ENCODE measurements around the gene PLEKHA6.

PLEKHA6 gene

DNA sequence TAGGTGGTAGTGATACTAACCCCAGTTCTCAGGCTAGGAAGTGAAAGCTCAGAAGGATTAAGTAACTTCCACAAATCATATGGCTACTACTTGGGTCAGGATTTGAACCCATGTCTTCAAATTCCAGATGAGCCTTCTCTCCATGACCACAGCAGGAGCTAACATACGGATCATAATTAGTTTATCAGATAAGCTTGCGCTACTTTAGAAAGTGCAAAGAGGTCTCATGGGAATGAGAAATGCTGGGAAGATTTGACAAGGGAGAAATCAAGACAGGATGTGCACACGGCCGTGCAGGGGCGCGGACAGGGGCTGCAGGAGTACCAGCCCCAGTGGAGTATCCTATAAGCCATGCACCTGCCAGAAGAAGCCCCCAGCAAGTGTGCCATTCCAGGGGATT is 5.2 kb downstream of the PLEKHA6 start:
- no peak overlapping the region for H3K4me3 ChIP-seq (ENCODE audit: low read length)
- no peak for TF ChIP-seq ZNF274 (IDR thresholded peaks at IDR 0.05; ENCODE audit: low read depth, low read length)

DNA sequence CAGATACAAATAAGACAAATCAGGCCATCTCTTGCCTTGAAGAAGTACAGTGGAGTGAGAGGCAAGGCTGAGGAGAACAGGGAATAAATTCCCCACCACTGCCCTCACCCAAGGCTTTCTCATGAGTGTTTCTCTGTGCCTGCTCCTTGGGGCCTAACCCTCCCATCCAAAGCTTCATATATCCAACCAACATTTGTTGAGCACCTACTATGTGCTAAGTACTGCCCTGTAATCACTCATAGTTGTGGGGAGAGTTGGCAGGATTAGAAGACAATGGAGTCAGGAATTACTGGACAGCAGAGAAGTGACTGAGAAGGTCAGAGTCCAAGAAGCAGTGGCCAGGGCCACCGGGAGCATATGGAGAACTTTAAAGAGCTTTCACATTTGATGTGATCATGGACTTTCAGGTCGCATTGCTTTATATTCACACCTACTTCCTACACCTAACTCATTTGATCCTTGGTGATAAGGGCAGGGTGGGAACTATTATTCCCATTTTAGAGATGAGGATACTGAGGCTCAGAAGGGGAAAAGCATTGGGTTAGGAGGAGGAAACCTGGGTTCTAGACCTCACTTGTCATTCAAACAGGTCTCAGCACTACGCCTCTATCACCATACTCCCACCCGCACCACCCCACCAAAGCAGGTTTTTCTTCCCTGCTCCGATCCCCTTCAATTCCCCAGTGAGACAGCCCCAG is 6.4 kb downstream of the PLEKHA6 start:
- no peak overlapping the region for H3K4me3 ChIP-seq (ENCODE audit: low read length)
- no peak for TF ChIP-seq ZNF274 (IDR thresholded peaks at IDR 0.05; ENCODE audit: low read depth, low read length)

DNA sequence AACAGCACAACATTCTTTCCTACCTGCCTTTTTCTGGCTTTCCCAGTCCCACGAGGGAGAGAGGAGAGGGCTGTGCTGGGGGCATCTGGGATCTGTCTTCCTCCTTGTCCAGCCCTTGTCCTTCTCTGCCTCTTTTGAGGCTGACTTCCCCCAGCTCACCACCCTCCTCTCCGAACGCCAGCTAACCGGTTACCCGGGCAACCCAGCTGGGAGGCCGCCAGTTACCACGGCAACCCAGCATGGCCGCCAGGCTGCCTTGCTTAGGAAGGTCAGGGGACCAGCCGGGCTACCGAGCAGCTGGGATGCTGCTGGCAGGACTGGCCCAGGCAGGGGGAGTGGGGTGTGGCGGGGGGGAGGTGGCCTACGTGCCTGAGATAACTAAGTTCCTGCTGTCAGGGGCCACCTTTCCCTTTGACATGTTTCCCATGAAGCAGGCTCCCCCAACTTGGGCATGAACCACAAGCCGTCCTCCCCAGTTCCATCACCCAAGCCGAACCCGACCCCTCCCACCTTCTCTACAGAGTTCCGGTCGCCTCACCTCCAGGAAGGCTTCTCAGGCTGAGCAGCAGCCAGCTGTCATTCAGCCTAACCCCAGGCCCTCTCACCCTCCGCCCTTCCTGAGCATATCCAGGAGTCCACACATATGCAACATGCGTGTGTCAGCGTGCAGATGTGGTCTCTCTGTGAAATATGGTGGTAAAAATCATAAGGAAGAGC is 8.7 kb downstream of the PLEKHA6 start:
- no peak for TF ChIP-seq ZNF274 (IDR thresholded peaks at IDR 0.05; ENCODE audit: low read depth, low read length)
- no peak overlapping the region for H3K4me3 ChIP-seq (ENCODE audit: low read length)

DNA sequence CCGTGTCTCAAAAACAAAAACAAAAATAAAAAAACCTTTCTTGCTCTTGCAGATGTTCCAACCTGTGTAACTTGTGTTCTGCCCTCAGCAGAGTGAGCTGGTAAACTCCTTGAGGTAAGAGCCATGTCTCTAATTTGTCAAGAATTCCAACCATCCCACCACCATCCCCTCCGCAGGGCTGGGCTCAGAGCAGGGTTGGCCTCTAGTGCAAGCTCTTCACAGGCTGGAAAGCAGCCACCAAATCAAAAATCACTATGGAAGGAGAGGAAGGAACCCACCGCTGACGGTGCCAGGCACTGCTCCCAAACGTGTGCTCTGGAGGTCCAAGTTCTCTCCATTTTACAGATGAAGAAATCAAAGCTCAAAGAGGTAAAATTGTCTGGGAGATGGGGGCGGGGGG is 9.4 kb downstream of the PLEKHA6 start:
- H3K4me3 ChIP-seq (ENCODE audit: low read length), result no peak overlapping the region

DNA sequence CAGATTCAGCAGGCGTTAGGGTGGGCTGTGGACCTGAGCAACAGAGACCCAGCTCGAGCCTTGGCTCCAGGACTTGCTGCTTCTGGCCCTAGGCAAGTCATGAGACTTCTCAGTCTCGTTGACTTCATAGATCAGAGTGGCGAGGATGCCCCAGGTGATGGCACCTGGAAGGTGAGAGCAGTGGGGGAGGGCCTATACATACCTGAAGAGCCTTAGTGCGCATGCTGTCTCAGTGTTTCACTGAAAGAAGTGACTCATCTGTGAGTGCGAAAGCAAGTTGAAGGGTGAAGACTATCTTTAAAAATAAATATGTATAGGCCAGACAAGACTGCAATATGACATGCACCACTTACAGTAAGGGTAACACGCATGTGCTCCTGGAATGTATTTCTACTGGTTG is 10.1 kb downstream of the PLEKHA6 start:
- H3K4me3 ChIP-seq (ENCODE audit: low read length), result no peak overlapping the region
- no peak for TF ChIP-seq ZNF274 (IDR thresholded peaks at IDR 0.05; ENCODE audit: low read depth, low read length)

More for the DNA sequence above, 9.4 kb downstream of the PLEKHA6 start:
- no peak for TF ChIP-seq ZNF274 (IDR thresholded peaks at IDR 0.05; ENCODE audit: low read depth, low read length)

DNA sequence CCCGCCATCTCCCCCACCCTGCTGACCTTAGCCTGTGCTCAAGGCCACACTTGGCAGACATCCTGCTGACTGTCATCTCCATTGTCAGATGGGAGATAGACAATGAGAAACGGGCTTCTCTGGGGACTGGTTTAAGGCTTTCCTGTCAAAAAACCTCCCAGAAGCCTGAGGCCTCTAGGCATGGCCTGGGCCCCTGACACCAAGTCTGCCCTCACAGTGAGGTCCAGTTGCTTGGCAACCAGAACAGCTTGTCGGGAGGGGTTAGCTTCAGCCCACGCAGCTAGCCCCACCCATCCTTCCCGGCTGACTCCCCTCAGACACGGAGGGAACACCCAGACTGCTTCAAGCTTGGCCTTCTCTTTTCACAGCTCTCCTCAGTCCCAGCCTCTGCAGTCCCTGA is 11.0 kb downstream of the PLEKHA6 start:
- H3K4me3 ChIP-seq (ENCODE audit: low read length), result no peak overlapping the region

DNA sequence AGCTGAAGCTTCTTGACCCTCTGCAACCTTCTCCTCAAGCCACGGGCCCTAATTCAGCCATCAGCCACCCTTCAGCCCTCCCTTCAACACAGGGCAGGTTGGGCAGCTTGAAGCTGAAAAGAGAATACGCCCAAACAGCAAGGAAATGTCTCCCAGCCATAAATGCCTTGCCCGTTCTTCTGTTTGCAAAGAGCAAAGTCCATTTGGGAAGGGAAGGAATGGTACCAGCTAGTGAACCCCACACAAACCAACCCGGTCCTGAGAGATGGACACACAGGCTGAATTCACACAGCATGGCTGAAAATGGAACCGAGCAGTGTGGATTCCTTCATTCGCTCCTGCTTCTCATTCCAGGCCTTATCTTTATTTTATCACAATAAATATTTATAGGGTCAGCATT is 11.5 kb downstream of the PLEKHA6 start:
- no peak for TF ChIP-seq ZNF274 (IDR thresholded peaks at IDR 0.05; ENCODE audit: low read depth, low read length)
- H3K4me3 ChIP-seq (ENCODE audit: low read length), result no peak overlapping the region

More for the DNA sequence above, 11.0 kb downstream of the PLEKHA6 start:
- TF ChIP-seq ZNF274 (IDR thresholded peaks at IDR 0.05; ENCODE audit: low read depth, low read length), result no peak

DNA sequence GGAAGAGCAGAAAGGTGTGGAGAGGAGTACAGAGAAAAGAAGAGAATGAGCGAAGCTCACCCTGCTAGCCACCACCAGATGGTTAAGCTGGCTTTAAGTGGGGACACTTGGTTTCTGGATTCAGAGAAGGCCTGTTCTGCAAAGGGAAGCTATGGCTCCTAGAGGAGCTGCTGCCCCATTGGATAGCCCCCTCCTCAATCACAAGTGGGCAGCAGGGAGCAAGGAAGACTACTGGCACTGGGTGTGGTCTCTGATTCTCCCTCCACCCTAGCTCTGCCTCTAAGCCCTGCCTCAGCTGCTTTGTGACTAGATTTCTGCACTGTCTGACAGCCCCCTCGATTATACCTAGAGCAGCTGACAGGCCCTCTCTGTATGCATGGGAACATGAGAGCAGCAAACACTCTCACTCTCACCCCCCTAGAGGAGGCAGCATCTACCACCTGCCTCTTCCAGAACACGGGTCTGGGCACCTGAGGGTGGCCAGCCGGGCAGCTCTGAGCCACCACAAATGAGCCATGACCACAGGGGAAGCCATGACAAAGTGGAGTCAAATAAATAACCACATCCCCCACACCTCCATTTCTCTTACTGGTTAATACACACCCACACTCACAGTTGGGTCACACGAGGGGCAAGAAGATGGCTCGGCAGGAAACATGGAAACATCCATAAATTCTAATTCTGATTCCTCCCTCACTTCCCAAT is 13.6 kb downstream of the PLEKHA6 start:
- no peak overlapping the region for H3K4me3 ChIP-seq (ENCODE audit: low read length)
- TF ChIP-seq ZNF274 (IDR thresholded peaks at IDR 0.05; ENCODE audit: low read depth, low read length), result no peak

DNA sequence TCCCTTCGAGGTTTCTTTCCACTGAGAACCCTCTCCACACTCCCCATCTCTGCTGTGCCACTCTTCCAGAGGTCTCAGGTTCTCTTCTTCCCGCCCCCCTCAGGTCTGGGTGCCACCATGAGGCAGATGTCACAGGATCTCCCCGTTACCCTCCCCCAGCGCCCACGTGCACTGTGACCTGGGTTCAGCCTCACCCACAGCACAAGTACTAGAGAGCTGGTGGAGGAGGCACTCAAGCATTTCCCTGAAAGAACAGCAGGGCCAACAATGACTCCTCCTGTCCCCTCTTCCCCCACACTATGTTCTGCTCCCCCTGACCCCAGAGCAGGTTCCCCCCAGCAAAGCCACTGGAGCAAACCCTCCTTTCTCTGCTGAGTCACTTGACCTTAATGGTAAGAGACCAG is 14.3 kb downstream of the PLEKHA6 start:
- no peak overlapping the region for H3K4me3 ChIP-seq (ENCODE audit: low read length)
- no peak for TF ChIP-seq ZNF274 (IDR thresholded peaks at IDR 0.05; ENCODE audit: low read depth, low read length)

DNA sequence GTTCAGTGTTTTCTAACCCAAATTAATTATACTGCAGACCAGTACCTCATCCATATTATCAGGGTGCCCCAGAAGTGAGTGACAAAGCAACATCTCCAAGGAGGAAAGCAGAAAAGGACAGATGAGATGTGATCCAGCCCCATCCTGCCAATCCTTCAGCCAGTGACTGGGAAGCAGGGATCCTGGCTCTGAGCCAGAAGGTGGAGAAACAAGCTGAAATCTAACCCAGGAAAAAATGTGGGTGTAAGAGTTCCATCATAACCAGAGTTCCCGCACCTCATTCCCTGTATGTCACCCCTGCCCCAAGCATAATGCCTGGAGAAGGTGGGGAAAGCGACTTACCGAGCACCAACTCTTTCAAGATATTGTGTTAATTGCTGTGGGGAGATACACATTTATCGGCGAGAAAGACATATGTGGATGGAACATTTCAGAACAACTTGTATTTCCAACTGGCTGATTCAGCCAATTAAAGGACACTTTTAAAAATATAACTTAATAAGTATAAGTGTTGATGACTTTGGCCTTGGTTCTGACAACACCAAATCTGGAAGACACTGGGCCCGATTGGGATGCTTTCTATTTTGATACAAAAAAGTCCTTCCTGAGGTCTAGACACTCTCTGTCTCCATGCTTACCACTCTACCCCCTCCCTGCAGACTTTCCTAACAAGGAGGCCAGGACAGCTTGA is 14.9 kb downstream of the PLEKHA6 start:
- no peak for TF ChIP-seq ZNF274 (IDR thresholded peaks at IDR 0.05; ENCODE audit: low read depth, low read length)
- no peak overlapping the region for H3K4me3 ChIP-seq (ENCODE audit: low read length)

DNA sequence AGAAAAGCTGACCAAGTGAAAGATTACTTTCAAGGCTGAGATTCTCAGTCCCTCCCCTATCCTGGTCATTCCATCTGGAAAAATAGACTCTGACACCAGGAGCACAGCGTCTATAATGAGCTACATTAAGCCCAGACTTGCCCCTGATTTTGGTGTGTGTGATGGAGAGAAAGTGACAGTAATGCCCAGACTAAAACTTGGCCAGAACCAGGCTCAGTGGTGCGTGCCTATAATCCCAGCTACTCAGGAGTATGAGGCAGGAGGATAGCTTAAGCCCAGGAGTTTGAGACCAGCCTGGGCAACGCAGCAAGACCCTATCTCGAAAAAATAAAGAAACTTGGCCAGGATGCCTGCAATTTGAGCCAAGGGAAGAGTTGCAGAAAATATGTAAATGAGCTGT is 15.9 kb downstream of the PLEKHA6 start:
- H3K4me3 ChIP-seq (ENCODE audit: low read length), result no peak overlapping the region
- no peak for TF ChIP-seq ZNF274 (IDR thresholded peaks at IDR 0.05; ENCODE audit: low read depth, low read length)

DNA sequence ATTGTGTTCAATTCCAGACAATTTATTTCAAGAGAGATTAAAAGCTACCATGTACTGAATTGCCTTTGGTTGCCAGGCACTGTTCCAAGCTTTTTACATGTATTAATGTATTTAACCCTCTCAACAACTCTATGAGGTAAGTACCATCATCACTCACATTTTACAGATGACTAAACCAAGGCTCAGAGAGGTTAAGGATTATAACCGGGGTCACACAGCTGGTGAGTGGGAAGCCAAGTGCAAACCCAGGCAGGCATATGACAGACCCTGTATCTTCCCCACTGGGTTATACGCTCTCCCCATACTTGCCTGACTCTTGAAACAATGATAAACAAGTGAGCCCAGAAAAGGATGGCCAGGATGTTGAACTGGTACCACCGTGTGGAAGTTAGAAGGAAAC is 16.5 kb downstream of the PLEKHA6 start:
- no peak for TF ChIP-seq ZNF274 (IDR thresholded peaks at IDR 0.05; ENCODE audit: low read depth, low read length)
- no peak overlapping the region for H3K4me3 ChIP-seq (ENCODE audit: low read length)

DNA sequence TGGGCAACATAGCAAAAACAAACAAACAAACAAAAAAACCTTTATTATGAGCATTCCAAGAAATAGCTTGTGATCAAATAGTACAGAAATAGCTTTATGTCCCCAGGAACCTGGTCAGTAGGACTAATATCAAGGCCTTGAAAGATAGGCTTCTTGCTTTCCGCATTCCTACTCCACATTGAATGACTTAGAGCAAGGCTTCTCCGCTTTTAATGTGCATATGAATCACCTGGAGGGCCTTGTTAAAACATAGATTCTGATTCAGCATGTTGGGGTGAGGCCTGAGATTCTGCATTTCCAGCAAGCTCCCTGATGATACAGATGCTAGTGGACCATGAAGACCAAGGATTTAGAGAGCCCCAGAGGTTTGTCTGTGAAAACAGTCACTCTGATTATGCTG is 17.4 kb downstream of the PLEKHA6 start:
- no peak overlapping the region for H3K4me3 ChIP-seq (ENCODE audit: low read length)
- no peak for TF ChIP-seq ZNF274 (IDR thresholded peaks at IDR 0.05; ENCODE audit: low read depth, low read length)

DNA sequence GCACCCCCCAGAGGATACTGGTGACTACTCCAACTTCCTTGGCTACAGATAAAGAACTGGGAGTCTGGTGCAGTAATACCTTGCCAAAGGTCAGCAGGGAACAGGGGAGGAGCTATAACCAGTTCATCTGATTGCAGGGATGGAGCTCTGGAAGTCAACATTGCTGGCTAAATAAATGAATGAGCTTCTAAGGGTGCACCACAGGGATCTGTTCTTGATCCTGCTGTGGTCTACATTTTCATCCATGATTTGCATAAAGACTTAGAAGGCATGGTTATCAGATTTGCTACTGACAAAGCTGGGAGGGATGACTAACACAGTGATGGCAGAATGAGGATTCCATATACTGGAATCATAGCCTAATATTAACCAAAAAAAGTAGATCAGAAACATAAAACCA is 18.3 kb downstream of the PLEKHA6 start:
- no peak for TF ChIP-seq ZNF274 (IDR thresholded peaks at IDR 0.05; ENCODE audit: low read depth, low read length)
- H3K4me3 ChIP-seq (ENCODE audit: low read length), result no peak overlapping the region
